Activated naive CD4-positive, alpha-beta T cell treated with anti-CD3 and anti-CD28 coated beads, Interleukin-2, amount 50 U/mL, for 72 hours (primary cell): ENCODE data around the gene TXNDC11. TPM values are rescaled to one million over a fixed set of nuclear protein-coding genes. Genes with fewer than 3 reads are reported as not detected.

Source experiments
- ATAC-seq, 2 donors: fragments of 150-1000 bp; cut with Tn5 transposase; 2 replicates each; pipeline ENCODE4 v1.10.0; 2021; ENCODE audit warnings: mild to moderate bottlenecking in 2 of 2, moderate library complexity in 2 of 2
- DNase-seq, 2 donors: peaks; one replicate each; pipeline ENCODE4 v3.0.0; 2021 to 2022; ENCODE audit warnings: low spot score in 2 of 2
- H3K27ac Mint-ChIP-seq, 2 donors: one replicate each; pipeline ENCODE4 v1.8.0; 2022; ENCODE audit warnings: mild to moderate bottlenecking in 2 of 2, mixed read lengths in 2 of 2
- H3K36me3 Mint-ChIP-seq, 2 donors: one replicate each; pipeline ENCODE4 v1.8.0; 2022; ENCODE audit warnings: mixed read lengths in 2 of 2
- H3K9me3 Mint-ChIP-seq, 2 donors: one replicate each; pipeline ENCODE4 v1.8.0; 2022; ENCODE audit warnings: mixed read lengths in 2 of 2
- total RNA-seq, 2 donors: library from RNA; stranded (reverse); gene quantifications; one replicate each; pipeline ENCODE4 v1.2.3, GENCODE V29; 2022

Gene TXNDC11
- total RNA-seq, 2 donors from 2014 or later = 26.3 to 32.9 TPM

GRCh38 chr16:11736903-11737302, 5.8 kb downstream of the TXNDC11 start:
- no peaks in the 10 kb centered on the region for H3K9me3 Mint-ChIP-seq
- peaks cover 21 to 52% of the 10 kb centered on the region in 2 donors for H3K36me3 Mint-ChIP-seq
- ATAC-seq (no peak), DNase-seq (no peak)
- H3K27ac Mint-ChIP-seq = no peak overlapping the region

- H3K9me3 Mint-ChIP-seq = no peaks in the 10 kb centered on the region
- DNase-seq (no peak), ATAC-seq (no peak)
- no peak overlapping the region for H3K27ac Mint-ChIP-seq
- H3K36me3 Mint-ChIP-seq = peaks cover 13 to 46% of the 10 kb centered on the region in 2 donors
Observed at GRCh38 chr16:11735787-11736186, 6.9 kb downstream of the TXNDC11 start.

- no peaks in the 10 kb centered on the region for H3K9me3 Mint-ChIP-seq
- ATAC-seq (peak in 1 of 2 donors; percentile 43), DNase-seq (no peak)
- peaks cover 13 to 49% of the 10 kb centered on the region in 2 donors for H3K36me3 Mint-ChIP-seq
- H3K27ac Mint-ChIP-seq = peak overlapping the region in 1 of 2 donors; percentile 69
Observed at GRCh38 chr16:11734653-11735043, 8.0 kb downstream of the TXNDC11 start.

- peak overlapping the region in 1 of 2 donors; percentile 69 for H3K27ac Mint-ChIP-seq
- no peak for DNase-seq
- H3K36me3 Mint-ChIP-seq = peaks cover 13 to 54% of the 10 kb centered on the region in 2 donors
- no peaks in the 10 kb centered on the region for H3K9me3 Mint-ChIP-seq
- ATAC-seq = peak in 1 of 2 donors; percentile 62
Observed at GRCh38 chr16:11734025-11734652, 8.5 kb downstream of the TXNDC11 start.

- Mint-ChIP-seq H3K36me3 (peaks cover 0 to 40% of the 10 kb centered on the region in 2 donors), H3K9me3 (no peaks in the 10 kb centered on the region), H3K27ac (no peak overlapping the region)
- no peak for ATAC-seq
- DNase-seq = no peak
Observed at GRCh38 chr16:11731222-11731621, 11.4 kb downstream of the TXNDC11 start.

- Mint-ChIP-seq H3K36me3 (peaks cover 0 to 39% of the 10 kb centered on the region in 2 donors), H3K9me3 (no peaks in the 10 kb centered on the region), H3K27ac (peak overlapping the region in 1 of 2 donors; percentile 84)
- ATAC-seq (no peak), DNase-seq (no peak)
Observed at GRCh38 chr16:11729787-11730186, 12.9 kb downstream of the TXNDC11 start.

- DNase-seq (no peak), ATAC-seq (peak; percentile 31 to 83)
- Mint-ChIP-seq H3K27ac (peak overlapping the region; percentile 27 to 84), H3K36me3 (peaks cover 0 to 43% of the 10 kb centered on the region in 2 donors), H3K9me3 (no peaks in the 10 kb centered on the region)
Observed at GRCh38 chr16:11727796-11728543, 14.7 kb downstream of the TXNDC11 start.

GRCh38 chr16:11726008-11726407, 16.6 kb downstream of the TXNDC11 start:
- no peaks in the 10 kb centered on the region for H3K9me3 Mint-ChIP-seq
- ATAC-seq (no peak), DNase-seq (no peak)
- H3K36me3 Mint-ChIP-seq = peaks cover 0 to 32% of the 10 kb centered on the region in 2 donors
- no peak overlapping the region for H3K27ac Mint-ChIP-seq

GRCh38 chr16:11725457-11725856, 17.2 kb downstream of the TXNDC11 start:
- peaks cover 0 to 32% of the 10 kb centered on the region in 2 donors for H3K36me3 Mint-ChIP-seq
- no peak for ATAC-seq

GRCh38 chr16:11722468-11722808, 20.2 kb downstream of the TXNDC11 start:
- ATAC-seq (no peak), DNase-seq (no peak)
- Mint-ChIP-seq H3K36me3 (peaks cover 4 to 19% of the 10 kb centered on the region in 2 donors), H3K27ac (peak overlapping the region; percentile 18 to 36), H3K9me3 (no peaks in the 10 kb centered on the region)

More at GRCh38 chr16:11725457-11725856, 17.2 kb downstream of the TXNDC11 start:
- Mint-ChIP-seq H3K27ac (no peak overlapping the region), H3K9me3 (no peaks in the 10 kb centered on the region)
- DNase-seq = no peak

- Mint-ChIP-seq H3K36me3 (peaks cover 4 to 19% of the 10 kb centered on the region in 2 donors), H3K27ac (peak overlapping the region; percentile 36 to 37), H3K9me3 (no peaks in the 10 kb centered on the region)
- ATAC-seq (no peak), DNase-seq (no peak)
Observed at GRCh38 chr16:11721781-11722467, 20.7 kb downstream of the TXNDC11 start.

GRCh38 chr16:11719762-11720161, 22.9 kb downstream of the TXNDC11 start:
- Mint-ChIP-seq H3K9me3 (no peaks in the 10 kb centered on the region), H3K27ac (no peak overlapping the region), H3K36me3 (peaks cover 4 to 11% of the 10 kb centered on the region in 2 donors)
- ATAC-seq = no peak
- DNase-seq = no peak

- H3K27ac Mint-ChIP-seq = no peak overlapping the region
- ATAC-seq (no peak), DNase-seq (no peak)
- no peaks in the 10 kb centered on the region for H3K9me3 Mint-ChIP-seq
- H3K36me3 Mint-ChIP-seq = peaks cover 4 to 12% of the 10 kb centered on the region in 2 donors
Observed at GRCh38 chr16:11719171-11719570, 23.5 kb downstream of the TXNDC11 start.

GRCh38 chr16:11717811-11718210, 24.8 kb downstream of the TXNDC11 start:
- Mint-ChIP-seq H3K36me3 (peaks cover 4 to 6% of the 10 kb centered on the region in 2 donors), H3K9me3 (no peaks in the 10 kb centered on the region), H3K27ac (peak overlapping the region; percentile 39 to 57)
- no peak for ATAC-seq
- DNase-seq = no peak

- Mint-ChIP-seq H3K27ac (no peak overlapping the region), H3K9me3 (no peaks in the 10 kb centered on the region), H3K36me3 (peaks cover 4 to 6% of the 10 kb centered on the region in 2 donors)
- no peak for DNase-seq
- ATAC-seq = no peak
Observed at GRCh38 chr16:11716336-11716735, 26.3 kb downstream of the TXNDC11 start.

- H3K9me3 Mint-ChIP-seq = no peaks in the 10 kb centered on the region
- ATAC-seq (no peak), DNase-seq (no peak)
- peaks cover 4 to 6% of the 10 kb centered on the region in 2 donors for H3K36me3 Mint-ChIP-seq
- peak overlapping the region in 1 of 2 donors; percentile 60 for H3K27ac Mint-ChIP-seq
Observed at GRCh38 chr16:11715246-11715947, 27.3 kb downstream of the TXNDC11 start.
